Measurements from ENCODE around the gene FHIT.

DNA sequence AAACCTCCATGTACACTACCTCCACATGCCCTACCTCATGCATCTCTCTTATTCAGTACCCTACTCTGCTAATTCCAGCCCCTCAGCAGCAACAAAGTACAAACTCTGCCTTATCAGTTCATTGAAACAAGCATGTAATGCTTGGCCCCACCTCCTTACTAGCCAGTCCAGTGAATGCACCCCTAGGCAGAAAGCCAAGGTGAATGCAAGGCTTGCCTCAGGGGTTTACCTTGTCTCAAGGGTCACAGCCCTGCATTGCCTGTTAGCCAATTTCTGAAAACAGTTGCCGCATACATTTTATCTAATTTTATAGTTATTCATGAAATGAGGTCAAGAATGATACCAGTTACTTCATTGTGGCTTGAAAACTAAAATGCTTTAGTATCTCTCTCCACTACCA is 576.4 kb downstream of the FHIT start:
- TF ChIP-seq, protein P1, sequence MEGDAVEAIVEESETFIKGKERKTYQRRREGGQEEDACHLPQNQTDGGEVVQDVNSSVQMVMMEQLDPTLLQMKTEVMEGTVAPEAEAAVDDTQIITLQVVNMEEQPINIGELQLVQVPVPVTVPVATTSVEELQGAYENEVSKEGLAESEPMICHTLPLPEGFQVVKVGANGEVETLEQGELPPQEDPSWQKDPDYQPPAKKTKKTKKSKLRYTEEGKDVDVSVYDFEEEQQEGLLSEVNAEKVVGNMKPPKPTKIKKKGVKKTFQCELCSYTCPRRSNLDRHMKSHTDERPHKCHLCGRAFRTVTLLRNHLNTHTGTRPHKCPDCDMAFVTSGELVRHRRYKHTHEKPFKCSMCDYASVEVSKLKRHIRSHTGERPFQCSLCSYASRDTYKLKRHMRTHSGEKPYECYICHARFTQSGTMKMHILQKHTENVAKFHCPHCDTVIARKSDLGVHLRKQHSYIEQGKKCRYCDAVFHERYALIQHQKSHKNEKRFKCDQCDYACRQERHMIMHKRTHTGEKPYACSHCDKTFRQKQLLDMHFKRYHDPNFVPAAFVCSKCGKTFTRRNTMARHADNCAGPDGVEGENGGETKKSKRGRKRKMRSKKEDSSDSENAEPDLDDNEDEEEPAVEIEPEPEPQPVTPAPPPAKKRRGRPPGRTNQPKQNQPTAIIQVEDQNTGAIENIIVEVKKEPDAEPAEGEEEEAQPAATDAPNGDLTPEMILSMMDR (IDR thresholded peaks at IDR 0.05; ENCODE audit: low read depth, low read length) = no peak
- TF ChIP-seq EZH2phosphoT487 (IDR thresholded peaks at IDR 0.05; ENCODE audit: low read depth) = no peak
